Right atrium auricular region (tissue), 2 donors: ENCODE results near the gene ERVMER34-1. TPM values are rescaled to one million over a fixed set of nuclear protein-coding genes. Genes with fewer than 3 reads are reported as not detected.
A peak's percentile ranks its signal among the peaks of the same experiment; 100 is the strongest.

Experiments used
- DNase-seq: peaks from one replicate; pipeline ENCODE4 v3.0.0-alpha.2; 2019; ENCODE audit warnings: low spot score
- H3K27ac ChIP-seq, 2 donors: fragments of 200-600 bp; sonication (generic); 1 replicate in 1 of 2; 2 replicates in 1 of 2; pipeline ENCODE4 v1.5.1; 2016 to 2019
- H3K27me3 ChIP-seq, 2 donors: fragments of 200-600 bp; sonication (generic); one replicate each; pipeline versions ENCODE4 v1.5.1 to v1.6.0; 2017 to 2019
- H3K36me3 ChIP-seq: fragments of 200-600 bp; sonication (generic); one replicate; pipeline ENCODE4 v1.5.1; 2016
- H3K4me1 ChIP-seq, 2 donors: fragments of 200-600 bp; sonication (generic); one replicate each; pipeline versions ENCODE4 v1.5.1 to v1.6.0; 2017 to 2019
- H3K4me3 ChIP-seq, 2 donors: fragments of 200-600 bp; sonication (generic); 1 replicate in 1 of 2; 2 replicates in 1 of 2; pipeline ENCODE4 v1.5.1; 2017 to 2019; ENCODE audit warnings: mild to moderate bottlenecking in 1 of 2, moderate library complexity in 1 of 2
- H3K9me3 ChIP-seq, 2 donors: fragments of 200-600 bp; sonication (generic); one replicate each; pipeline ENCODE4 v1.5.1; 2019
- CTCF ChIP-seq, 2 donors: fragments of 200-600 bp; sonication (generic); IDR thresholded peaks; one replicate each; pipeline ENCODE4 v1.5.1; 2019; ENCODE audit warnings: antibody characterized with exemption in 2 of 2
- total RNA-seq, 2 donors: library from RNA; depleted of rRNA; stranded (reverse); fragments of >200 nt; gene quantifications; one replicate each; pipeline ENCODE4 v1.1.0, GENCODE V29; 2016

Gene ERVMER34-1
- total RNA-seq, 2 donors from 2014 or later: 2.6 to 3.9 TPM

- Histone ChIP-seq H3K36me3 (no peaks in the 10 kb centered on the region), H3K4me3 (no peak overlapping the region), H3K9me3 (no peaks in the 10 kb centered on the region), H3K4me1 (peaks cover 0 to 14% of the 10 kb centered on the region in 2 donors), H3K27me3 (no peaks in the 10 kb centered on the region), H3K27ac (no peak overlapping the region)
- TF ChIP-seq CTCF (IDR thresholded peaks at IDR 0.05): no peak
- DNase-seq: no peak
These were observed 1.7 kb upstream of the ERVMER34-1 start for GRCh38 chr4:52752936-52753335.

- no peak for TF ChIP-seq CTCF (IDR thresholded peaks at IDR 0.05)
- no peaks in the 10 kb centered on the region for H3K27me3 ChIP-seq
- no peaks in the 10 kb centered on the region for H3K9me3 ChIP-seq
- H3K4me1 ChIP-seq: peaks cover 0 to 14% of the 10 kb centered on the region in 2 donors
- no peak for DNase-seq
- no peaks in the 10 kb centered on the region for H3K36me3 ChIP-seq
- H3K27ac ChIP-seq: peak overlapping the region in 1 of 2 donors; percentile 34
- H3K4me3 ChIP-seq: peak overlapping the region; percentile 51 to 64
These were observed 274 bp upstream of the ERVMER34-1 start for GRCh38 chr4:52751487-52751911.

- Histone ChIP-seq H3K27ac (no peak overlapping the region), H3K4me3 (no peak overlapping the region), H3K9me3 (no peaks in the 10 kb centered on the region), H3K4me1 (peaks cover 0 to 14% of the 10 kb centered on the region in 2 donors), H3K36me3 (no peaks in the 10 kb centered on the region), H3K27me3 (no peaks in the 10 kb centered on the region)
- no peak for DNase-seq
- no peak for TF ChIP-seq CTCF (IDR thresholded peaks at IDR 0.05)
These were observed 1.0 kb downstream of the ERVMER34-1 start for GRCh38 chr4:52750213-52750612.

- no peaks in the 10 kb centered on the region for H3K9me3 ChIP-seq
- H3K27me3 ChIP-seq: no peaks in the 10 kb centered on the region
- H3K4me3 ChIP-seq: no peak overlapping the region
- TF ChIP-seq CTCF (IDR thresholded peaks at IDR 0.05): no peak
- no peaks in the 10 kb centered on the region for H3K36me3 ChIP-seq
- no peak for DNase-seq
- H3K27ac ChIP-seq: no peak overlapping the region
- peaks cover 0 to 14% of the 10 kb centered on the region in 2 donors for H3K4me1 ChIP-seq
These were observed 2.8 kb downstream of the ERVMER34-1 start for GRCh38 chr4:52748432-52748831.

- Histone ChIP-seq H3K4me1 (no peaks in the 10 kb centered on the region), H3K27me3 (no peaks in the 10 kb centered on the region), H3K27ac (no peak overlapping the region), H3K9me3 (no peaks in the 10 kb centered on the region), H3K4me3 (no peak overlapping the region), H3K36me3 (no peaks in the 10 kb centered on the region)
- DNase-seq: no peak
- TF ChIP-seq CTCF (IDR thresholded peaks at IDR 0.05): no peak
These were observed 6.6 kb downstream of the ERVMER34-1 start for GRCh38 chr4:52744588-52744987.

GRCh38 chr4:52743444-52744019 lies 7.7 kb downstream of the ERVMER34-1 start:
- no peak for DNase-seq
- no peaks in the 10 kb centered on the region for H3K36me3 ChIP-seq
- H3K4me1 ChIP-seq: no peaks in the 10 kb centered on the region
- no peaks in the 10 kb centered on the region for H3K9me3 ChIP-seq
- no peaks in the 10 kb centered on the region for H3K27me3 ChIP-seq
- no peak overlapping the region for H3K4me3 ChIP-seq
- no peak overlapping the region for H3K27ac ChIP-seq
- no peak for TF ChIP-seq CTCF (IDR thresholded peaks at IDR 0.05)
